Posterior cingulate gyrus (tissue), 11 donors: ENCODE data around the gene ZNF182.
"Not testable (repeated sequence)": the region's sequence is repeated elsewhere in the genome, so short reads cannot be mapped to it uniquely, and the experiment has no call there.

Experiments used
- DNase-seq, 10 donors: peaks; one replicate each; pipeline versions ENCODE4 v3.0.0 to v3.0.0-alpha.2; 2020 to 2021; ENCODE audit warnings: mixed read lengths in 3 of 10
- intact Hi-C: fragments of 100-400 bp; cut with DNase I; formaldehyde crosslinking; loops from one replicate; pipeline ENCODE4 v1.15.1; 2023

ZNF182 gene

DNA sequence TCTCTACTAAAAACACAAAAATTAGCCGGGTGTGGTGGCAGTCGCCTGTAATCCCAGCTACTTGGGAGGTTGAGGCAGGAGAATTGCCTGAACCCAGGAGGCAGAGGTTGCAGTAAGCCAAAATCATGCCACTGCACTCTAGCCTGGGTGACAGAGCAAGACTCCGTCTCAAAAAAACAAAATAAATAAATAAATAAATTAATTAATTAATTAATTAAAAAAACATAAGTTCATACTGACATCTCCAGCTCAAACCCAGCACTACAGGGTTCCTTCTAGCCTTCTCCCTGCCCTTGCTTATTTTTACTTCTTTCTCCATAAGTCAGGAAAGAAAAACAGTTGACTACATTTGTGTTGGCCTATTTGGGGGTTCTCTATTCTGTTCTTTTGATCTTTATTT is 71.8 kb downstream of the ZNF182 start:
- intact Hi-C loops, DNase-seq: not testable (repeated sequence)

DNA sequence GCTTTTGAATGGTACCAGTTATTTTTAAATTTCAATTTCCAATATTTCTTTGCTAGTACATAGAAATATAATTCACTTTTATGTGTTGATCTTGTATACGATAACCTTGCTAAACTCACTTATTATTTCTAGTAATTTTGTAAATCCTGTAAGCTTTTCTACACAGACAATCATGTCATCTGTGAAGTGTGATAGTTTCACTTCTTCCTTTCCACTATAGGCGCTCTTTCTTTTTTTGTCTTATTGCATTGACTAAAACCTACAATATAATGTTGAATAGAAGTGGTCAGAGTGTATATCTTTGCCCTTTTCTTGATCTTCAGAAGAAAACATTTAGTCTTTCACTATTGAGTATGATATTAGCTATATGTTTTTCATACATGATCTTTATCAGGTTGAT is 76.6 kb downstream of the ZNF182 start:
- intact Hi-C loops: no loop called here
- no peak for DNase-seq
